ENCODE results near the gene SERPINE2.

The SERPINE2 gene

DNA sequence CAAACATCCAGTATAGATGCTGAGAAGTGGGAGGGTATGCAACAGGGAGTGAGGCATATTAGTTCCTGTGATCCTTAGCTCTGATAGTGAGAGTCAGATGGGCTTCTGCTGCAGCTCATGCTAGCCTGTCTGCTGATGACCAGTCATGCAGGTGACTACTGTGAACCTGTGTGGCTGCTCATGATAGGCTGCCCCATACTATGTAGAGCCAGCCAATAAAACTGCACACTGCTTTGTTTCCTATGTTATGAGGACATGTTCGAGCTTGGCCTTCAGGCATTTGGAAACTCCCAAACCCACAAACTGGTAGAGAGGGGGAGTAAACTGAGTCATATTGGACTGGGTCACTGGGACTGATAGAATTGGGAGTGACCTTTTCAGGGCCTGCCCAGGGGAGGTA lies 20.1 kb upstream of the SERPINE2 start:
- H3K27ac ChIP-seq (ENCODE audit: low read depth, low read length, poor library complexity, severe bottlenecking), result no peak overlapping the region
- no peaks in the 10 kb centered on the region for H3F3A ChIP-seq (ENCODE audit: insufficient read depth, low read length)
- H3K9me2 ChIP-seq (ENCODE audit: low read depth, low read length), result no peaks in the 10 kb centered on the region
- no peaks in the 10 kb centered on the region for H3K79me2 ChIP-seq (ENCODE audit: insufficient read depth, low read length)
- TF ChIP-seq, protein P1, sequence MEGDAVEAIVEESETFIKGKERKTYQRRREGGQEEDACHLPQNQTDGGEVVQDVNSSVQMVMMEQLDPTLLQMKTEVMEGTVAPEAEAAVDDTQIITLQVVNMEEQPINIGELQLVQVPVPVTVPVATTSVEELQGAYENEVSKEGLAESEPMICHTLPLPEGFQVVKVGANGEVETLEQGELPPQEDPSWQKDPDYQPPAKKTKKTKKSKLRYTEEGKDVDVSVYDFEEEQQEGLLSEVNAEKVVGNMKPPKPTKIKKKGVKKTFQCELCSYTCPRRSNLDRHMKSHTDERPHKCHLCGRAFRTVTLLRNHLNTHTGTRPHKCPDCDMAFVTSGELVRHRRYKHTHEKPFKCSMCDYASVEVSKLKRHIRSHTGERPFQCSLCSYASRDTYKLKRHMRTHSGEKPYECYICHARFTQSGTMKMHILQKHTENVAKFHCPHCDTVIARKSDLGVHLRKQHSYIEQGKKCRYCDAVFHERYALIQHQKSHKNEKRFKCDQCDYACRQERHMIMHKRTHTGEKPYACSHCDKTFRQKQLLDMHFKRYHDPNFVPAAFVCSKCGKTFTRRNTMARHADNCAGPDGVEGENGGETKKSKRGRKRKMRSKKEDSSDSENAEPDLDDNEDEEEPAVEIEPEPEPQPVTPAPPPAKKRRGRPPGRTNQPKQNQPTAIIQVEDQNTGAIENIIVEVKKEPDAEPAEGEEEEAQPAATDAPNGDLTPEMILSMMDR (IDR thresholded peaks at IDR 0.05; ENCODE audit: low read length), result no peak
- TF ChIP-seq EZH2 (IDR thresholded peaks at IDR 0.05; ENCODE audit: borderline replicate concordance, low read length), result no peak
- H4K20me1 ChIP-seq (ENCODE audit: insufficient read depth, low read length), result no peaks in the 10 kb centered on the region
- H3K36me3 ChIP-seq (ENCODE audit: insufficient read depth, low read length), result no peaks in the 10 kb centered on the region
- no peak overlapping the region for H2AFZ ChIP-seq (ENCODE audit: low read length)
- H3K4me1 ChIP-seq (ENCODE audit: insufficient read depth, low read length, severe bottlenecking), result no peaks in the 10 kb centered on the region
- no peak overlapping the region for H3K4me3 ChIP-seq (ENCODE audit: low read depth, low read length, poor library complexity, severe bottlenecking)
- H3K9ac ChIP-seq (ENCODE audit: low read length), result no peak overlapping the region
- no peaks in the 10 kb centered on the region for H3K27me3 ChIP-seq (ENCODE audit: insufficient read depth, low read length)
- no peaks in the 10 kb centered on the region for H3K9me3 ChIP-seq (ENCODE audit: low read length)
- H3K4me2 ChIP-seq (ENCODE audit: low read length), result no peak overlapping the region

DNA sequence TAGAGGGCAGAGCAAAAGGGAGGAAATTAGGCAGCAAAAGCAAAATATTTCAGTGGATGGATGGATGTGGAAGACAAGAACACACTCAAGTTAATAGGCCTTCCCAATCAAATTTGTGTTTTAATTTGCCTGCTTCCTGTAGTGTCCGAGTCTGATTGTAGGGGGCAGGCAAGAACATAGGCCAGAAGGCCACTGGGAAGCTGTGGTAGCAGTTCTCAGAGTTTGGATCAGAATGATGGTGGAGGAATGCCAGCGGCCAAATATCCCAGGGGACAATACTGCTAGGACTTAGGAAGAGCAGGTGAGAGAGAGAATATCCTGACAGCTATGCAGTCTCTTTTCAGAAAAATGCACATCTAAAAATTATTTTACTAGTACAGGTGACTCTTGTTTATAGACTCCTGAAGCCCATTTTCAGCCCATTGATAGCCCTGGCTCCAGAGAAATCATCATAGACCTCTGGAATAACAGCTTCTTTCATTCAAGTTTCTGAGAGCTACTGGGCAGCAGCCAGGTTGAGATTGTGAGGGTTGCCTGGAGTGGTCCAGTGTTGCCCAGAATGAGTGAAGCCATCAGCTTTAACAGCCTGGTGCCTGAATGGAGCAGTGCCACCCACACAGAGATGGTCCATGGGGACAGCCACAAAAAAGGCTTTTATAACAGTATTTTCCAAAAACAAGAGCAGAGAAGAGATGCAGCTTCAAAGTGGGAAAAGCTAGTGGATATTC lies 19.1 kb upstream of the SERPINE2 start:
- Histone ChIP-seq H3K27ac (ENCODE audit: low read depth, low read length, poor library complexity, severe bottlenecking) (no peak overlapping the region), H3K9ac (ENCODE audit: low read length) (no peak overlapping the region), H3K4me2 (ENCODE audit: low read length) (no peak overlapping the region), H4K20me1 (ENCODE audit: insufficient read depth, low read length) (no peaks in the 10 kb centered on the region), H3K27me3 (ENCODE audit: insufficient read depth, low read length) (no peaks in the 10 kb centered on the region), H3K4me3 (ENCODE audit: low read depth, low read length, poor library complexity, severe bottlenecking) (no peak overlapping the region), H2AFZ (ENCODE audit: low read length) (no peak overlapping the region), H3K36me3 (ENCODE audit: insufficient read depth, low read length) (no peaks in the 10 kb centered on the region), H3K9me3 (ENCODE audit: low read length) (no peaks in the 10 kb centered on the region), H3K79me2 (ENCODE audit: insufficient read depth, low read length) (no peaks in the 10 kb centered on the region), H3K4me1 (ENCODE audit: insufficient read depth, low read length, severe bottlenecking) (no peaks in the 10 kb centered on the region), H3K9me2 (ENCODE audit: low read depth, low read length) (no peaks in the 10 kb centered on the region), H3F3A (ENCODE audit: insufficient read depth, low read length) (no peaks in the 10 kb centered on the region)
- no peak for TF ChIP-seq EZH2 (IDR thresholded peaks at IDR 0.05; ENCODE audit: borderline replicate concordance, low read length)
- TF ChIP-seq, protein P1 (IDR thresholded peaks at IDR 0.05; ENCODE audit: low read length), result no peak

DNA sequence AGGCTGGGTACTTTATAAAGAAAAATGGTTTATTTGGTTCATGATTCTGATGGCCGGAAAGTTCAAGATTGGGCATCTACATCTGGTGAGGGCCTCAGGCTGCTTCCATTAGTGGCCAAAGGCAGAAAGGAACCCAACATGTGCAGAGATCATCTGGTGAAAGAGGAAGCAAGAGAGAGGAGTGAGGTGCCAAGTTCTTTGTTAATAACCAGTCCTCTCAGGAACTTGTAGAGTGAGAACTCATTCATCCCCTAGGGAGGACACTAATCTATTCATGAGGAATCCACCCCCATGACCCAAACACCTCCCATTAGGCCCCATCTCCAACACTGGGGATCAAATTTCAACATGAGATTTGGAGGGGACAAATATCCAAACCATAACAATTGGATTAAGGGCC lies 17.8 kb upstream of the SERPINE2 start:
- Histone ChIP-seq H3K4me1 (ENCODE audit: insufficient read depth, low read length, severe bottlenecking) (no peaks in the 10 kb centered on the region), H4K20me1 (ENCODE audit: insufficient read depth, low read length) (no peaks in the 10 kb centered on the region)

More for the DNA sequence above, 17.8 kb upstream of the SERPINE2 start:
- H3K9me3 ChIP-seq (ENCODE audit: low read length), result no peaks in the 10 kb centered on the region
- H3K36me3 ChIP-seq (ENCODE audit: insufficient read depth, low read length), result no peaks in the 10 kb centered on the region
- no peak for TF ChIP-seq EZH2 (IDR thresholded peaks at IDR 0.05; ENCODE audit: borderline replicate concordance, low read length)
- TF ChIP-seq, protein P1 (IDR thresholded peaks at IDR 0.05; ENCODE audit: low read length), result no peak
- no peaks in the 10 kb centered on the region for H3K9me2 ChIP-seq (ENCODE audit: low read depth, low read length)
- H3K27me3 ChIP-seq (ENCODE audit: insufficient read depth, low read length), result no peaks in the 10 kb centered on the region
- H3K27ac ChIP-seq (ENCODE audit: low read depth, low read length, poor library complexity, severe bottlenecking), result no peak overlapping the region
- H3K4me3 ChIP-seq (ENCODE audit: low read depth, low read length, poor library complexity, severe bottlenecking), result no peak overlapping the region
- no peaks in the 10 kb centered on the region for H3K79me2 ChIP-seq (ENCODE audit: insufficient read depth, low read length)
- H2AFZ ChIP-seq (ENCODE audit: low read length), result no peak overlapping the region
- no peaks in the 10 kb centered on the region for H3F3A ChIP-seq (ENCODE audit: insufficient read depth, low read length)
- H3K4me2 ChIP-seq (ENCODE audit: low read length), result no peak overlapping the region
- no peak overlapping the region for H3K9ac ChIP-seq (ENCODE audit: low read length)

Measured in OCI-LY1 (cell line).